ENCODE measurements around the gene DOCK2. TPM values are rescaled to one million over a fixed set of nuclear protein-coding genes. Genes with fewer than 3 reads are reported as not detected.

Gene DOCK2
- polyA plus RNA-seq, 3 donors: 57.5 to 178 (median 115) TPM

GRCh38 chr5:169748174-169748573 is 111.1 kb downstream of the DOCK2 start:
- Histone ChIP-seq H3K27me3 (ENCODE audit: control insufficient read depth in 2 of 2, insufficient read depth in 2 of 2, low read length in 2 of 2) (no peaks in the 10 kb centered on the region), H3K4me3 (replicated peaks in 1 of 3; ENCODE audit: low read depth in 2 of 3, low read length in 3 of 3) (no peak overlapping the region), H2AFZ (ENCODE audit: insufficient read depth, low read depth, low read length, poor library complexity, severe bottlenecking) (no peak overlapping the region), H3K4me1 (ENCODE audit: control insufficient read depth in 1 of 2, insufficient read depth in 2 of 2, low read length in 2 of 2) (no peaks in the 10 kb centered on the region), H3K9me3 (replicated peaks in 1 of 2; ENCODE audit: control insufficient read depth in 1 of 2, insufficient read depth in 1 of 2, low read length in 2 of 2) (no peaks in the 10 kb centered on the region), H4K20me1 (ENCODE audit: insufficient read depth, low read length) (peaks cover 97% of the 10 kb centered on the region), H3K4me2 (replicated peaks; ENCODE audit: extremely low read depth, low read length, poor library complexity, severe bottlenecking) (no peak overlapping the region), H3K79me2 (ENCODE audit: insufficient read depth, low read length) (peaks cover 21% of the 10 kb centered on the region), H3K36me3 (replicated peaks in 1 of 2; ENCODE audit: control insufficient read depth in 1 of 2, insufficient read depth in 2 of 2, low read length in 2 of 2) (peaks cover 92 to 99% of the 10 kb centered on the region in 2 donors), H3K9ac (ENCODE audit: insufficient read depth, low read length, poor library complexity, severe bottlenecking) (no peak overlapping the region), H3K27ac (ENCODE audit: low read depth in 1 of 2, low read length in 2 of 2) (no peak overlapping the region)
- 100% methylated on average over 1 of the region's 3 CpGs for WGBS (ENCODE audit: insufficient coverage)
- peaks cover 90 to 94% of the 10 kb centered on the region in 2 donors for H3K36me3 Mint-ChIP-seq
- H3K9me3 Mint-ChIP-seq: no peaks in the 10 kb centered on the region
- H3K4me1 Mint-ChIP-seq: peaks cover 2% of the 10 kb centered on the region
- DNase-seq: no peak
- no peaks in the 10 kb centered on the region for H3K27me3 Mint-ChIP-seq (ENCODE audit: low read depth in 3 of 3)
- TF ChIP-seq CTCF (IDR thresholded peaks at IDR 0.05): no peak
- intact Hi-C loops (cut with micrococcal nuclease): no loop called here
- no peak overlapping the region for H3K4me3 Mint-ChIP-seq
- no peak overlapping the region for H3K27ac Mint-ChIP-seq

- H3K27ac ChIP-seq (ENCODE audit: low read depth in 1 of 2, low read length in 2 of 2): no peak overlapping the region
- peaks cover 14% of the 10 kb centered on the region for H3K79me2 ChIP-seq (ENCODE audit: insufficient read depth, low read length)
- peaks cover 11% of the 10 kb centered on the region for H3K4me1 Mint-ChIP-seq
- no peak overlapping the region for H3K4me3 ChIP-seq (replicated peaks in 1 of 3; ENCODE audit: low read depth in 2 of 3, low read length in 3 of 3)
- H3K4me3 Mint-ChIP-seq: no peak overlapping the region
- peaks cover 80 to 90% of the 10 kb centered on the region in 2 donors for H3K36me3 Mint-ChIP-seq
- H3K4me1 ChIP-seq (ENCODE audit: control insufficient read depth in 1 of 2, insufficient read depth in 2 of 2, low read length in 2 of 2): peaks cover 6 to 8% of the 10 kb centered on the region in 2 donors
- H3K9me3 ChIP-seq (replicated peaks in 1 of 2; ENCODE audit: control insufficient read depth in 1 of 2, insufficient read depth in 1 of 2, low read length in 2 of 2): no peaks in the 10 kb centered on the region
- no peaks in the 10 kb centered on the region for H3K27me3 Mint-ChIP-seq (ENCODE audit: low read depth in 3 of 3)
- TF ChIP-seq CTCF (IDR thresholded peaks at IDR 0.05): no peak
- DNase-seq: no peak
- H3K4me2 ChIP-seq (replicated peaks; ENCODE audit: extremely low read depth, low read length, poor library complexity, severe bottlenecking): no peak overlapping the region
- H3K9me3 Mint-ChIP-seq: no peaks in the 10 kb centered on the region
- H3K27ac Mint-ChIP-seq: no peak overlapping the region
- no CpG with 5 or more reads among the region's 3 CpGs for WGBS (ENCODE audit: insufficient coverage)
- no peak overlapping the region for H3K9ac ChIP-seq (ENCODE audit: insufficient read depth, low read length, poor library complexity, severe bottlenecking)
- peaks cover 99% of the 10 kb centered on the region for H4K20me1 ChIP-seq (ENCODE audit: insufficient read depth, low read length)
- no peak overlapping the region for H2AFZ ChIP-seq (ENCODE audit: insufficient read depth, low read depth, low read length, poor library complexity, severe bottlenecking)
- H3K36me3 ChIP-seq (replicated peaks in 1 of 2; ENCODE audit: control insufficient read depth in 1 of 2, insufficient read depth in 2 of 2, low read length in 2 of 2): peaks cover 83 to 99% of the 10 kb centered on the region in 2 donors
- H3K27me3 ChIP-seq (ENCODE audit: control insufficient read depth in 2 of 2, insufficient read depth in 2 of 2, low read length in 2 of 2): no peaks in the 10 kb centered on the region
- intact Hi-C loops (cut with micrococcal nuclease): no loop called here
Observed at GRCh38 chr5:169749295-169749694, 112.2 kb downstream of the DOCK2 start.

Data from CD14-positive monocyte (primary cell).